NB4 (cell line): ENCODE measurements around the gene NTPCR.

Experiments
- POLR2A ChIP-seq: IDR thresholded peaks from 2 replicates; pipeline ENCODE4 v1.6.1; 2011; ENCODE audit warnings: mild to moderate bottlenecking; ENCODE audit not compliant: insufficient read length; ENCODE audit errors: extremely low read depth
- TF ChIP-seq, protein P1 (sequence below): IDR thresholded peaks from one replicate; pipeline ENCODE4 v1.5.1; 2012; ENCODE audit warnings: low read depth, low read length

DNA sequence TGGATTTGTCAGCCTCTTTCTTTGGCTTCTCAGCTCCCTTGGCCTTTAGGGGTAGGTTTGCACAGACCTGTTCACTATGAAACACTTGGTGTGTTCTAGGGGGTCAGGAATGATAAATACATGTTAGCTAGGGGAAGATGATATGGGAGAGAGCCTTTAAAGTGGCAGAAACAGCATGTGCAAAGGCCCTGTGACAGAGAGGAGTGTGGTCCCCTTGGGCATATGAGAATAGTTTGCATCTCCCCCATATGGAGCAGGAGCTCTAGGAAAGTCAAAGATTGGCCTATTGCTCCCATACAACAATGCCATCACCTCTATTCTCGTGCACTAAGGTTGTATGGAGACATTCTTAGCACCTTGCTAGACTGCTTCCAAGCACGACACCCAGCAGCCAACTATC, 10.7 kb upstream of the NTPCR start:
- no peak for TF ChIP-seq POLR2A
- TF ChIP-seq, protein P1, sequence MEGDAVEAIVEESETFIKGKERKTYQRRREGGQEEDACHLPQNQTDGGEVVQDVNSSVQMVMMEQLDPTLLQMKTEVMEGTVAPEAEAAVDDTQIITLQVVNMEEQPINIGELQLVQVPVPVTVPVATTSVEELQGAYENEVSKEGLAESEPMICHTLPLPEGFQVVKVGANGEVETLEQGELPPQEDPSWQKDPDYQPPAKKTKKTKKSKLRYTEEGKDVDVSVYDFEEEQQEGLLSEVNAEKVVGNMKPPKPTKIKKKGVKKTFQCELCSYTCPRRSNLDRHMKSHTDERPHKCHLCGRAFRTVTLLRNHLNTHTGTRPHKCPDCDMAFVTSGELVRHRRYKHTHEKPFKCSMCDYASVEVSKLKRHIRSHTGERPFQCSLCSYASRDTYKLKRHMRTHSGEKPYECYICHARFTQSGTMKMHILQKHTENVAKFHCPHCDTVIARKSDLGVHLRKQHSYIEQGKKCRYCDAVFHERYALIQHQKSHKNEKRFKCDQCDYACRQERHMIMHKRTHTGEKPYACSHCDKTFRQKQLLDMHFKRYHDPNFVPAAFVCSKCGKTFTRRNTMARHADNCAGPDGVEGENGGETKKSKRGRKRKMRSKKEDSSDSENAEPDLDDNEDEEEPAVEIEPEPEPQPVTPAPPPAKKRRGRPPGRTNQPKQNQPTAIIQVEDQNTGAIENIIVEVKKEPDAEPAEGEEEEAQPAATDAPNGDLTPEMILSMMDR, result no peak
